ENCODE results near the gene C3orf18.

The C3orf18 gene

DNA sequence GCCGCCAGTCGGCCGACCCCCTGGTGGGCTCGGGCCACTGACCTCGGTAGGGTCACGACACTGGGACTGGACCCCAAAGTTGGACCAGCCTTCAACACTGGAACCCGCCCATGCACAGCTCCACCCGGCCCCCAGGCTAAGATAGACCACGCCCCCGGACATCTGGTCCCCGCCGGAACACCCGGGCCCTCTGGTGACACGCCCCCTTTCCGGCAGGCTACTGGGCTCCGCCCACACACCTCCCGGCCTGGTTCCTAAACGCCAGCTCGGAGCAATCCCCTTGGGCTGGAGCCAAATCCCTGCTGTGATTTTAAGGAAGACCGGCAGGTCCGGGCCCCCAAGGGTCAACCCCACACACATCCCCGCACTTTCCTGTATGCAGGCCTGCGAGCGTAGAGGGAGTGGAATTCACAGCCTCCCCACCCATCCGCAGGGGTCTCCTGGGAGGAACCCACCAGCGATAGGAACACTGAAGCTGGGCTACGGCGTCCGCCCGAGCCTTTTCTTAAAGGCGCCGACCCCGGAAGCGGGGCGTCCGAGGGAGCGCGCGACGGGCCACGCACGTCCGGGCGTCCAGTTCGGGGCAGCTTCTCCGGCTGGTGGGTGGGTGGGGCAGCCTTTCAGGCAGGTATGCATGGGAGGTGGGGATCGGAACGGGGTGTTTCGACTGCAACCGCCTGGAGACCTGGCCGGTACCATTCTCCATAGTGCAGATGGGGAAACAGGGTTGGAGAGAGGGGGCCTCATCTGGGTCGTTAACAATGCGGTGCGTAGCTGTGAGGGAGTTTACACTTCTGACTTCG, 1.6 kb upstream of the C3orf18 start, which contains the start of gene HEMK1:
Gene HEMK1, plus strand, starts transcription at position 576 of the 803 bp plus-strand sequence. CDS start 1,583 bp downstream, outside the sequence.
- WGBS (ENCODE audit: insufficient coverage, insufficient read length), result no CpG with 5 or more reads among the region's 55 CpGs

DNA sequence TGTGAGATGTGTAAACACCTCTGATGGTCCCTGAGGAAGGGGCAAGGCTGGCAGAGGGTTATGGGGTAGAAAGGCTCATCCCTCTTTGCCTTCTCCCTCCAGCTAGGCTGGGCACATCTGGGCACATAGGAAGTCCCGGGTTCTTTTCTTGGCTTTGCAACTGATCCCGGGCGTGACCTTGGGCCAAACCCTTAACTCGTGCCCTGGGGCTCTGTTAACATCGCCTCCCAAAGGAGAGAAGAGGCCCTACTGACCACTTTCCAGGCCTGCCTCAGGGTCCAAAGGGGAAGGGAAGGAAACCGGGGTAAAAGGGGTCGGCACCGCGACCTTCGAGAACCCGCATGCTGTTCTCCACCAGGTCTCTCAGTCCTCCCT, 549 bp downstream of the C3orf18 start:
- no peak for DNase-seq (ENCODE audit: low read depth, low spot score)
- peak overlapping the region; percentile 49; the same call in 1 of the 2 replicates for H3K4me3 ChIP-seq (ENCODE audit: low read length)
- H3K36me3 ChIP-seq (ENCODE audit: control insufficient read depth, insufficient read depth, low read length), result no peaks in the 10 kb centered on the region
- WGBS (ENCODE audit: insufficient coverage, insufficient read length), result no CpG with 5 or more reads among the region's 11 CpGs
- H3K27me3 ChIP-seq (ENCODE audit: control insufficient read depth, insufficient read depth, low read length), result no peaks in the 10 kb centered on the region
- H3K9me3 ChIP-seq (ENCODE audit: control insufficient read depth, insufficient read depth, low read length), result no peaks in the 10 kb centered on the region
- no peak overlapping the region for H3K27ac ChIP-seq (ENCODE audit: low read length)
- H3K4me1 ChIP-seq (ENCODE audit: control insufficient read depth, insufficient read depth, low read length), result peaks cover 3% of the 10 kb centered on the region; the same call in 1 of the 2 replicates

More for the DNA sequence above, 1.6 kb upstream of the C3orf18 start, which contains the start of gene HEMK1:
- H3K27me3 ChIP-seq (ENCODE audit: control insufficient read depth, insufficient read depth, low read length), result no peaks in the 10 kb centered on the region
- H3K36me3 ChIP-seq (ENCODE audit: control insufficient read depth, insufficient read depth, low read length), result no peaks in the 10 kb centered on the region
- H3K4me3 ChIP-seq (ENCODE audit: low read length), result peak within 1 kb of the TSS; percentile 93
- H3K9me3 ChIP-seq (ENCODE audit: control insufficient read depth, insufficient read depth, low read length), result no peaks in the 10 kb centered on the region
- H3K27ac ChIP-seq (ENCODE audit: low read length), result no peak within 1 kb of the TSS
- H3K4me1 ChIP-seq (ENCODE audit: control insufficient read depth, insufficient read depth, low read length), result peaks cover 3% of the 10 kb centered on the region; the same call in 1 of the 2 replicates
- DNase-seq (ENCODE audit: low read depth, low spot score), result peak; percentile 83

- WGBS (ENCODE audit: insufficient coverage, insufficient read length), result no CpG with 5 or more reads among the region's 1 CpG
- DNase-seq (ENCODE audit: low read depth, low spot score), result no peak
- no peaks in the 10 kb centered on the region; the same call in 1 of the 2 replicates for H3K36me3 ChIP-seq (ENCODE audit: control insufficient read depth, insufficient read depth, low read length)
Observed at GRCh38 chr3:50564321-50564720, 3.2 kb downstream of the C3orf18 start.

GRCh38 chr3:50563867-50564266, 3.7 kb downstream of the C3orf18 start:
- no CpG with 5 or more reads among the region's 2 CpGs for WGBS (ENCODE audit: insufficient coverage, insufficient read length)
- Histone ChIP-seq H3K36me3 (ENCODE audit: control insufficient read depth, insufficient read depth, low read length) (no peaks in the 10 kb centered on the region; the same call in 1 of the 2 replicates), H3K27ac (ENCODE audit: low read length) (no peak overlapping the region), H3K27me3 (ENCODE audit: control insufficient read depth, insufficient read depth, low read length) (no peaks in the 10 kb centered on the region), H3K4me3 (ENCODE audit: low read length) (no peak overlapping the region), H3K9me3 (ENCODE audit: control insufficient read depth, insufficient read depth, low read length) (no peaks in the 10 kb centered on the region), H3K4me1 (ENCODE audit: control insufficient read depth, insufficient read depth, low read length) (peaks cover 3% of the 10 kb centered on the region)
- DNase-seq (ENCODE audit: low read depth, low spot score), result no peak

More at GRCh38 chr3:50564321-50564720, 3.2 kb downstream of the C3orf18 start:
- Histone ChIP-seq H3K4me1 (ENCODE audit: control insufficient read depth, insufficient read depth, low read length) (peaks cover 3% of the 10 kb centered on the region), H3K9me3 (ENCODE audit: control insufficient read depth, insufficient read depth, low read length) (no peaks in the 10 kb centered on the region), H3K27me3 (ENCODE audit: control insufficient read depth, insufficient read depth, low read length) (no peaks in the 10 kb centered on the region), H3K4me3 (ENCODE audit: low read length) (no peak overlapping the region), H3K27ac (ENCODE audit: low read length) (no peak overlapping the region)

DNA sequence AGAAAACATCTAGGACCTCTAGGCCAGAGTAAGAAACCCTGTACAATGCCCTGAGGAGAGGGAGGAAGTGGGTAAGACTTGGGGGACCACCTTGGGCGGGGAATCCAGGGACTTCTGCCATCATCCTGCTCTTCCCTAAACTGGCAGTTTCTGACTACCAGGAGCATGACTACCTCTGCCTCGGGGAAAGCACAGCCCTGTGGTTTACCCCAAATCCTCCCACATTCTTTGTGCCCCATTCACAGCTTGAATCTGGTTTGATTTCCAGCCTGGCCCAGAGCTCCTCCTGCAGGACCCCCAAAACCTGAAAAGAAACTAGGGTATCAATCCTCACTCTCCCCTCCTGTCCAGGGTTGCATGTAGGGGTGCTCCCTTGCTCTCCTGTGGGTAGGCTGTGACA, 4.7 kb downstream of the C3orf18 start:
- no peak overlapping the region for H3K4me3 ChIP-seq (ENCODE audit: low read length)
- no peak for DNase-seq (ENCODE audit: low read depth, low spot score)
- H3K27ac ChIP-seq (ENCODE audit: low read length), result no peak overlapping the region
- H3K27me3 ChIP-seq (ENCODE audit: control insufficient read depth, insufficient read depth, low read length), result no peaks in the 10 kb centered on the region
- H3K9me3 ChIP-seq (ENCODE audit: control insufficient read depth, insufficient read depth, low read length), result no peaks in the 10 kb centered on the region
- no peaks in the 10 kb centered on the region; the same call in 1 of the 2 replicates for H3K36me3 ChIP-seq (ENCODE audit: control insufficient read depth, insufficient read depth, low read length)
- peaks cover 3% of the 10 kb centered on the region for H3K4me1 ChIP-seq (ENCODE audit: control insufficient read depth, insufficient read depth, low read length)
- no CpG with 5 or more reads among the region's 2 CpGs for WGBS (ENCODE audit: insufficient coverage, insufficient read length)

GRCh38 chr3:50559702-50560101, 7.8 kb downstream of the C3orf18 start:
- H3K27me3 ChIP-seq (ENCODE audit: control insufficient read depth, insufficient read depth, low read length), result no peaks in the 10 kb centered on the region
- no peak overlapping the region for H3K4me3 ChIP-seq (ENCODE audit: low read length)

DNA sequence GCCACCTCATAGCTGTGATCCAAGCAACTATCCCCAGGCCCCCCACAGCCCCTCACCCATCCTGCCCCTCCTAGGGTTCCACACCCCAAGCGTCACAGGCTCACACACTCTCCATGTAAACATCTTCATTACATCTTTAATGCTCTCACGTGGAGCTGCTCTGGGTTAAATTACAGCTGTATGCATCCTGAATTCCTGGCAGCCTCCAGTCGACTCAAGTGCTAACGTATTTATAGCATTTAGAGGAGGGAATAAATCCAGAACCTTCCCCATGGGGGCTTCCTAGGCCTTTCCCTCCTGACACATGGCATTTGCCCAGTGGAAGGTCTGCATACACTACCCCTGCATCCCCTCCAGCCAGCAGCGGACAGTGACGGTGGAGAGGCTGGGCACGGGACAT, 9.6 kb downstream of the C3orf18 start:
- Histone ChIP-seq H3K4me1 (ENCODE audit: control insufficient read depth, insufficient read depth, low read length) (no peaks in the 10 kb centered on the region; the same call in 1 of the 2 replicates), H3K4me3 (ENCODE audit: low read length) (no peak overlapping the region), H3K36me3 (ENCODE audit: control insufficient read depth, insufficient read depth, low read length) (no peaks in the 10 kb centered on the region; the same call in 1 of the 2 replicates), H3K27ac (ENCODE audit: low read length) (no peak overlapping the region), H3K9me3 (ENCODE audit: control insufficient read depth, insufficient read depth, low read length) (no peaks in the 10 kb centered on the region), H3K27me3 (ENCODE audit: control insufficient read depth, insufficient read depth, low read length) (no peaks in the 10 kb centered on the region)
- WGBS (ENCODE audit: insufficient coverage, insufficient read length), result no CpG with 5 or more reads among the region's 7 CpGs
- no peak for DNase-seq (ENCODE audit: low read depth, low spot score)

More at GRCh38 chr3:50559702-50560101, 7.8 kb downstream of the C3orf18 start:
- H3K9me3 ChIP-seq (ENCODE audit: control insufficient read depth, insufficient read depth, low read length), result no peaks in the 10 kb centered on the region
- H3K27ac ChIP-seq (ENCODE audit: low read length), result no peak overlapping the region
- no peak for DNase-seq (ENCODE audit: low read depth, low spot score)
- no peaks in the 10 kb centered on the region; the same call in 1 of the 2 replicates for H3K36me3 ChIP-seq (ENCODE audit: control insufficient read depth, insufficient read depth, low read length)
- no peaks in the 10 kb centered on the region; the same call in 1 of the 2 replicates for H3K4me1 ChIP-seq (ENCODE audit: control insufficient read depth, insufficient read depth, low read length)

DNA sequence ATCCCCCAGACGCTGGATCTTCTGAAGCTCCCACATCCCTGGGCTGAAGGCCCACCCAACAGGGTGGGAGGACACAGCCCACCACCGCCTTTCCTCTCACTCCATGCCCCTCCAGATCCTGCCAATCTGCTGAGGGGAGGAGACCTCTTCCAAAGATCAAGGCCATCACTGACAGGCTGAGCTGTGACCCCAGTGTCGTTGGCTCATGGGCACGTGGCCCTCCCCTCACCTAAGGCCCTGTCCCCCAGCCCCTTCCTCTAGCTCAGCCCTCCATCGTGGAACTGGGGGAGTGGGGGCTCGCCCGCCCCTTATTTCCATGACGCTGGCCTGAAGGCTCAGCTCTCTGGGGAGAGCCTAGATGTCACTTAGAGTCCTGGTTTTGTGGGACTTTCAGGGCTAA, 10.4 kb downstream of the C3orf18 start:
- H3K36me3 ChIP-seq (ENCODE audit: control insufficient read depth, insufficient read depth, low read length), result no peaks in the 10 kb centered on the region; the same call in 1 of the 2 replicates
- no peak overlapping the region for H3K27ac ChIP-seq (ENCODE audit: low read length)
- no peak for DNase-seq (ENCODE audit: low read depth, low spot score)
- no CpG with 5 or more reads among the region's 8 CpGs for WGBS (ENCODE audit: insufficient coverage, insufficient read length)
- H3K9me3 ChIP-seq (ENCODE audit: control insufficient read depth, insufficient read depth, low read length), result no peaks in the 10 kb centered on the region
- H3K27me3 ChIP-seq (ENCODE audit: control insufficient read depth, insufficient read depth, low read length), result no peaks in the 10 kb centered on the region
- no peaks in the 10 kb centered on the region; the same call in 1 of the 2 replicates for H3K4me1 ChIP-seq (ENCODE audit: control insufficient read depth, insufficient read depth, low read length)
- no peak overlapping the region for H3K4me3 ChIP-seq (ENCODE audit: low read length)

DNA sequence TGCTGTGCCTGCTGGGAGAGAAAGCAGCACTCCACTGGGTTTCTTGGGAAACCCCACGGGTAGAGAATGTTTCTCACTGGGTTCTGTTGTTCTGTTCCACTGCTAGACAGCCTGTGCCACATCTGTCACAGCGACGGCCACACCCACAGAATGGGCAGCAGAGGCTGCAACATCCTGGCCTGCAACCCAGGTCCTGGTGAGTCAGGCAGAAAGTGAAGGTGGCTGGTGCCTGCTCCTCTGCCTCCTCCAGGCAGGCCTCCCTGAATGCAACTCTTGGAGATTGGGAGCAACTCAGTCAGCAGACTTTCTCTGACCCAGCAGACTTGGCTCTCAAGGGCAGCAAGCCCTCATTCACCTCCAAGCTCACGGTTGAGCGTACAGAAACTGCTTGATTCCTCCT, 13.0 kb downstream of the C3orf18 start:
- Histone ChIP-seq H3K27me3 (ENCODE audit: control insufficient read depth, insufficient read depth, low read length) (no peaks in the 10 kb centered on the region), H3K9me3 (ENCODE audit: control insufficient read depth, insufficient read depth, low read length) (no peaks in the 10 kb centered on the region), H3K4me1 (ENCODE audit: control insufficient read depth, insufficient read depth, low read length) (no peaks in the 10 kb centered on the region; the same call in 1 of the 2 replicates), H3K27ac (ENCODE audit: low read length) (no peak overlapping the region), H3K36me3 (ENCODE audit: control insufficient read depth, insufficient read depth, low read length) (no peaks in the 10 kb centered on the region), H3K4me3 (ENCODE audit: low read length) (no peak overlapping the region)
- no peak for DNase-seq (ENCODE audit: low read depth, low spot score)
- no CpG with 5 or more reads among the region's 5 CpGs for WGBS (ENCODE audit: insufficient coverage, insufficient read length)

GRCh38 chr3:50552598-50552997, 14.9 kb downstream of the C3orf18 start:
- H3K27ac ChIP-seq (ENCODE audit: low read length), result no peak overlapping the region
- no CpG with 5 or more reads among the region's 9 CpGs for WGBS (ENCODE audit: insufficient coverage, insufficient read length)

More at GRCh38 chr3:50552598-50552997, 14.9 kb downstream of the C3orf18 start:
- H3K4me1 ChIP-seq (ENCODE audit: control insufficient read depth, insufficient read depth, low read length), result peaks cover 2% of the 10 kb centered on the region; the same call in 1 of the 2 replicates
- no peaks in the 10 kb centered on the region for H3K27me3 ChIP-seq (ENCODE audit: control insufficient read depth, insufficient read depth, low read length)
- no peaks in the 10 kb centered on the region for H3K36me3 ChIP-seq (ENCODE audit: control insufficient read depth, insufficient read depth, low read length)
- H3K4me3 ChIP-seq (ENCODE audit: low read length), result no peak overlapping the region
- DNase-seq (ENCODE audit: low read depth, low spot score), result no peak
- no peaks in the 10 kb centered on the region for H3K9me3 ChIP-seq (ENCODE audit: control insufficient read depth, insufficient read depth, low read length)

All from iPS DF 6.9 (cell line).